ENCODE measurements around the gene ARL16.

DNA sequence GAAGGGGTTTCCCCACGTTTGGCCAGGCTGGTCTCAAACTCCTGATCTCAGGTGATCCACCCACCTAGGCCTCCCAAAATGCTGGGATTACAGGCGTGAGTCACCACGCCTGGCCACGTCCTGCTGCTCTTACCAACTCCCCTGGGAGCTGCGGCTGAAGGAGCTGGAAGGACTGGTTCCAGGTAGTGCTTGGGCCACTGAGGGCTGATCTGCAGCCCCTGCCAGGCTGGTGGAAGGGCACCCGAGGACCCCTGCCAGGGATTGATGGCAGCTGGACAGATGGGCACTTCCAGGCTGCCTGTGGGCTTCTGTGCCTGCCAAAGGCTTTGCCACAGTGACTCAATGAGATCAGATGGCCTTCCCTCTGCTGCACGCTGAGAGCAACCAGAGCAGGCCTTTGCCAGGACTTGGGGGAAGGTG, 19.5 kb downstream of the ARL16 start:
- TF ChIP-seq, protein P1, sequence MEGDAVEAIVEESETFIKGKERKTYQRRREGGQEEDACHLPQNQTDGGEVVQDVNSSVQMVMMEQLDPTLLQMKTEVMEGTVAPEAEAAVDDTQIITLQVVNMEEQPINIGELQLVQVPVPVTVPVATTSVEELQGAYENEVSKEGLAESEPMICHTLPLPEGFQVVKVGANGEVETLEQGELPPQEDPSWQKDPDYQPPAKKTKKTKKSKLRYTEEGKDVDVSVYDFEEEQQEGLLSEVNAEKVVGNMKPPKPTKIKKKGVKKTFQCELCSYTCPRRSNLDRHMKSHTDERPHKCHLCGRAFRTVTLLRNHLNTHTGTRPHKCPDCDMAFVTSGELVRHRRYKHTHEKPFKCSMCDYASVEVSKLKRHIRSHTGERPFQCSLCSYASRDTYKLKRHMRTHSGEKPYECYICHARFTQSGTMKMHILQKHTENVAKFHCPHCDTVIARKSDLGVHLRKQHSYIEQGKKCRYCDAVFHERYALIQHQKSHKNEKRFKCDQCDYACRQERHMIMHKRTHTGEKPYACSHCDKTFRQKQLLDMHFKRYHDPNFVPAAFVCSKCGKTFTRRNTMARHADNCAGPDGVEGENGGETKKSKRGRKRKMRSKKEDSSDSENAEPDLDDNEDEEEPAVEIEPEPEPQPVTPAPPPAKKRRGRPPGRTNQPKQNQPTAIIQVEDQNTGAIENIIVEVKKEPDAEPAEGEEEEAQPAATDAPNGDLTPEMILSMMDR (IDR thresholded peaks at IDR 0.05) = no peak
- TF ChIP-seq POLR2A (IDR thresholded peaks at IDR 0.05) = no peak
- TF ChIP-seq EP300 (IDR thresholded peaks at IDR 0.05) = no peak

Measured in ovary (tissue), 3 donors.